IMR-90 (cell line): Measurements from ENCODE around the gene DAPK3. TPM values are rescaled to one million over a fixed set of nuclear protein-coding genes. Genes with fewer than 3 reads are reported as not detected.

Source experiments
- ATAC-seq: fragments of 200-7000 bp; cut with Tn5 transposase; 2 replicates; pipeline ENCODE4 v1.9.1; 2020; ENCODE audit warnings: low read depth, mild to moderate bottlenecking, moderate library complexity
- BruUV-seq: library from RNA; stranded (reverse); fragments of 400-500 nt; replicated peaks from 2 replicates; lab custom pipeline; 2021; lab: Mats Ljungman, UMichigan
- CTCF ChIA-PET: fragments of 300-600 bp; formaldehyde crosslinking; extraction: SDS; loops from one replicate; lab custom pipeline; 2021; ENCODE audit warnings: antibody characterized with exemption; lab: Yijun Ruan, JAX
- POLR2A ChIA-PET: fragments of 300-600 bp; sonication (Branson Sonifier 250); formaldehyde crosslinking; loops from one replicate; lab custom pipeline; 2022; ENCODE audit warnings: antibody characterized with exemption; ENCODE audit not compliant: unreplicated experiment; lab: Charles Lee
- DNase-seq: peaks from one replicate; pipeline ENCODE4 v3.0.0; 2013
- H2AFZ ChIP-seq: replicated peaks from 2 replicates; pipeline ENCODE3; 2013; ENCODE audit warnings: low read length, mild to moderate bottlenecking; ENCODE audit not compliant: poor library complexity
- H2AK5ac ChIP-seq: 2 replicates; pipeline ENCODE4 v1.6.1; 2013; ENCODE audit warnings: low read depth, low read length, inconsistent platforms
- H2AK9ac ChIP-seq: replicated peaks from 2 replicates; pipeline ENCODE3; 2013; ENCODE audit warnings: mild to moderate bottlenecking, low read depth, low read length, moderate library complexity; ENCODE audit not compliant: poor library complexity
- H2BK120ac ChIP-seq: 2 replicates; pipeline ENCODE4 v1.6.1; 2013; ENCODE audit warnings: low read depth, low read length, inconsistent platforms
- H2BK15ac ChIP-seq: 3 replicates; pipeline ENCODE4 v1.6.1; 2013; ENCODE audit warnings: low read depth, low read length, inconsistent platforms
- H2BK20ac ChIP-seq: 2 replicates; pipeline ENCODE4 v1.6.1; 2013; ENCODE audit warnings: low read depth, mild to moderate bottlenecking, inconsistent platforms, low read length, moderate library complexity
- H2BK5ac ChIP-seq: 2 replicates; pipeline ENCODE4 v1.6.1; 2013; ENCODE audit warnings: mild to moderate bottlenecking, low read depth, low read length, inconsistent platforms; ENCODE audit not compliant: poor library complexity, severe bottlenecking
- H3K14ac ChIP-seq: replicated peaks from 2 replicates; pipeline ENCODE4 v1.6.1; 2013; ENCODE audit warnings: low read depth, low read length, inconsistent platforms
- H3K18ac ChIP-seq: 2 replicates; pipeline ENCODE4 v1.6.1; 2013; ENCODE audit warnings: low read depth, low read length, control low read depth
- H3K23ac ChIP-seq: 2 replicates; pipeline ENCODE4 v1.6.1; 2013; ENCODE audit warnings: low read depth, low read length, inconsistent platforms
- H3K27ac ChIP-seq: 2 replicates; pipeline ENCODE4 v1.5.1; 2013; ENCODE audit warnings: mild to moderate bottlenecking, control low read depth, low read length; ENCODE audit not compliant: insufficient read depth
- H3K27me3 ChIP-seq: 2 replicates; pipeline ENCODE4 v1.6.1; 2013; ENCODE audit warnings: low read length; ENCODE audit not compliant: control insufficient read depth, insufficient read depth
- H3K36me3 ChIP-seq: 2 replicates; pipeline ENCODE4 v1.6.1; 2013; ENCODE audit warnings: low read length, mixed read lengths; ENCODE audit not compliant: control insufficient read depth, insufficient read depth
- H3K4ac ChIP-seq: 2 replicates; pipeline ENCODE4 v1.6.1; 2013; ENCODE audit warnings: low read depth, low read length, inconsistent platforms
- H3K4me1 ChIP-seq: 2 replicates; pipeline ENCODE4 v1.6.1; 2013; ENCODE audit warnings: low read length, mixed read lengths; ENCODE audit not compliant: control insufficient read depth, insufficient read depth
- H3K4me2 ChIP-seq: 2 replicates; pipeline ENCODE4 v1.6.1; 2013; ENCODE audit warnings: low read depth, mild to moderate bottlenecking, control low read depth, low read length, moderate library complexity
- H3K4me3 ChIP-seq: 2 replicates; pipeline ENCODE4 v1.5.1; 2013; ENCODE audit warnings: low read depth, mild to moderate bottlenecking, control low read depth, low read length, moderate library complexity; ENCODE audit not compliant: insufficient read depth
- H3K56ac ChIP-seq: 2 replicates; pipeline ENCODE4 v1.6.1; 2013; ENCODE audit warnings: low read length, inconsistent platforms; ENCODE audit not compliant: insufficient read depth; ENCODE audit errors: extremely low read depth
- H3K79me1 ChIP-seq, 2 experiments: 2 replicates each; pipeline ENCODE4 v1.6.1; 2013; ENCODE audit warnings: low read length in 2 of 2, inconsistent platforms in 1 of 2, low read depth in 1 of 2
- H3K9ac ChIP-seq: 2 replicates; pipeline ENCODE4 v1.6.1; 2013; ENCODE audit warnings: low read depth, low read length, control low read depth
- H3K9me1 ChIP-seq: 2 replicates; pipeline ENCODE4 v1.6.1; 2013; ENCODE audit warnings: low read length, inconsistent platforms; ENCODE audit not compliant: insufficient read depth
- H3K9me3 ChIP-seq: 2 replicates; pipeline ENCODE4 v1.6.1; 2013; ENCODE audit warnings: low read length; ENCODE audit not compliant: control insufficient read depth, insufficient read depth
- H4K20me1 ChIP-seq: 2 replicates; pipeline ENCODE4 v1.6.1; 2013; ENCODE audit warnings: low read length, inconsistent platforms; ENCODE audit not compliant: insufficient read depth
- H4K5ac ChIP-seq: 2 replicates; pipeline ENCODE4 v1.6.1; 2013; ENCODE audit warnings: mild to moderate bottlenecking, low read depth, low read length, control low read depth
- H4K8ac ChIP-seq, 2 experiments: 2 replicates each; pipeline ENCODE4 v1.6.1; 2013; ENCODE audit warnings: low read depth in 2 of 2, low read length in 2 of 2, control low read depth in 1 of 2, inconsistent platforms in 1 of 2
- H4K91ac ChIP-seq: 2 replicates; pipeline ENCODE4 v1.6.1; 2013; ENCODE audit warnings: low read depth, low read length, inconsistent platforms; ENCODE audit not compliant: insufficient read depth
- CEBPB ChIP-seq: IDR thresholded peaks from 2 replicates; pipeline ENCODE4 v1.6.1; 2012; ENCODE audit warnings: low read depth, low read length, improper control_type of control experiment
- CHD1 ChIP-seq: IDR thresholded peaks from 2 replicates; pipeline ENCODE4 v1.6.1; 2012; ENCODE audit warnings: low read depth, low read length, improper control_type of control experiment
- FOS ChIP-seq: fragments of 150-350 bp; IDR thresholded peaks from 2 replicates; pipeline ENCODE4 v1.6.1; 2016; ENCODE audit warnings: low read depth, low read length
- WGBS, 2 experiments: methylation state at CpG; one replicate each; pipeline versions ENCODE4 v1.1.5 to v1.1.7; 2013; ENCODE audit warnings: missing lambda C conversion rate in 2 of 2; ENCODE audit not compliant: insufficient read length in 1 of 2; ENCODE audit errors: extremely low coverage in 2 of 2; 5-methylcytosine and 5-hydroxymethylcytosine counted together
- dilution Hi-C: fragments of 300-500 bp; cut with HindIII; formaldehyde crosslinking; loops from one replicate; pipeline ENCODE4 v1.14.3; 2018; ENCODE audit warnings: low sequenced_read_pairs; ENCODE audit not compliant: unreplicated experiment
- in situ Hi-C: fragments of 300-500 bp; cut with MboI; formaldehyde crosslinking; loops from 3 replicates; pipeline ENCODE4 v1.14.3; 2019; ENCODE audit warnings: low sequenced_read_pairs, inconsistent platforms, mixed read lengths
- intact Hi-C: fragments of 100-400 bp; cut with micrococcal nuclease; formaldehyde crosslinking; loops from 2 replicates; pipeline ENCODE4 v1.10.0; 2022
- polyA plus RNA-seq, 3 experiments: library from polyadenylated mRNA; depleted of rRNA; stranded (reverse); fragments of >200 nt; gene quantifications; 2 replicates each; pipeline ENCODE4 v1.2.3, GENCODE V29; 2012; ENCODE audit warnings: low replicate concordance in 1 of 3
- total RNA-seq: library from RNA; depleted of rRNA; stranded (reverse); fragments of >200 nt; gene quantifications from 2 replicates; pipeline ENCODE4 v1.2.3, GENCODE V29; 2012
- TF ChIP-seq, protein P1 (sequence below): fragments of 150-350 bp; IDR thresholded peaks from 2 replicates; pipeline ENCODE4 v1.6.1; 2016; ENCODE audit warnings: low read depth, mild to moderate bottlenecking, low read length, moderate library complexity, borderline replicate concordance
- TF ChIP-seq, protein P2 (sequence below): fragments of 150-350 bp; IDR thresholded peaks from 2 replicates; pipeline ENCODE4 v1.6.1; 2017; ENCODE audit warnings: mild to moderate bottlenecking, antibody characterized with exemption, low read length, low read depth

Gene DAPK3
- total and polyA plus RNA-seq, 2 of the 4 experiments (the other 2 are of a cell fraction), result 145 to 188 TPM

DNA sequence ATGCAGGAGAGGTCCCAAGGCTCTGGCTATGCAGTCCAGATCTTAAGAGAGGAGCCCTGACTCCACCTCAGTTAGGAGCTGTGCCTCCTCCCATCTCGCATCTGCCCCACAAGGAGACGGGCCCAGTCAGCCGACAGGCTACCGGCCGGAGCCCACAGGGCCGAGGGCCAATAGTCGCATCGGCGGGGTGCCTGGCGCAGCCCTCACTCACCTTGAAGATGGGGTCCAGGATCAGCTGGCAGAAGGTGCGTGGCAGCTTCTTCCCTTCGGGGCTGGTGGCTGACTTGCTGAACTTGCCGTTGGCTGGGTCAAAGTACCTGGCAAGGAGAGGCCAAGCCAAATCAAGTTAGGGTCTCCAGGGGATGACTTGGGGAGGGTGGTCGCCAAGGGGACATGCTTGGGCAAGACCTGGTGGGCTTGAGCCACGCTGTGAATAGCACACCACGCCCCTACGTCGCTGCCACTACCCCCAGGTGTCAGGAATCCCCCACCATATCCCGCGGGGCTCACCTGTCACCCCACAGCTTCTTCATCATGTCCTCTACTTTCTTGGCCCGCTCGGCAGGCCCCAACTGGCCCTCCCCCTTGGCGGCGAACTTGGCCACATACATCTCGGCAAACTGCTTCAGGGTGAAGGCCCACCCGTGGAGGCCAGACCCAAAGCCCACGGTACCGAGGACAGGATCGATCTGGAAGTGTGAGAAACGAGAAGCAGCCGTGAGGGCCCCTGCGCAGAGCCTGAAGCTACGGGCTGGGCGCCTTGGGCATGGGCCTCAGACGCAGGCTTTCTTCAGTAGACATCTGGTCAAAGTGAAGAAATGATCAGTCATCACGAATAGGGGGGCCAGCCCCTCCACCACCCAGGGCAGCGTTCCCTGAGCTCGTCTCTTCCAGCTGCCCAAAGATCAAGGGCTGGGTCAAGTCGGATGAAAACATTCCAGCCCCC is 11.1 kb upstream of the DAPK3 start:
- peaks cover 71% of the 10 kb centered on the region for H3K36me3 ChIP-seq
- H2BK15ac ChIP-seq, result no peak overlapping the region
- H3K9me1 ChIP-seq, result peaks cover 14% of the 10 kb centered on the region; the same call in 1 of the 2 replicates
- intact Hi-C loops, result no loop called here
- BruUV-seq, result no TSS peak
- no peak overlapping the region for H3K4me2 ChIP-seq
- in situ Hi-C loops, result no loop called here
- H3K4ac ChIP-seq, result no peak overlapping the region
- peak overlapping the region; percentile 19 for H2AFZ ChIP-seq
- H3K9me3 ChIP-seq, result no peaks in the 10 kb centered on the region
- dilution Hi-C loops, result no loop called here
- WGBS, 2 experiments, result 86% methylated on average over 24 of the region's 39 CpGs; no CpG with 5 or more reads in 1 of the 2 experiments
- no peak overlapping the region for H2BK20ac ChIP-seq
- H2BK120ac ChIP-seq, result no peak overlapping the region
- H3K79me1 ChIP-seq, result peaks cover 9 to 80% of the 10 kb centered on the region in 2 experiments
- no peak overlapping the region for H3K56ac ChIP-seq
- TF ChIP-seq CEBPB, result no peak
- no peak for TF ChIP-seq CHD1
- no peak for TF ChIP-seq FOS
- TF ChIP-seq, protein P1, sequence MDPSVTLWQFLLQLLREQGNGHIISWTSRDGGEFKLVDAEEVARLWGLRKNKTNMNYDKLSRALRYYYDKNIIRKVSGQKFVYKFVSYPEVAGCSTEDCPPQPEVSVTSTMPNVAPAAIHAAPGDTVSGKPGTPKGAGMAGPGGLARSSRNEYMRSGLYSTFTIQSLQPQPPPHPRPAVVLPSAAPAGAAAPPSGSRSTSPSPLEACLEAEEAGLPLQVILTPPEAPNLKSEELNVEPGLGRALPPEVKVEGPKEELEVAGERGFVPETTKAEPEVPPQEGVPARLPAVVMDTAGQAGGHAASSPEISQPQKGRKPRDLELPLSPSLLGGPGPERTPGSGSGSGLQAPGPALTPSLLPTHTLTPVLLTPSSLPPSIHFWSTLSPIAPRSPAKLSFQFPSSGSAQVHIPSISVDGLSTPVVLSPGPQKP, result no peak
- TF ChIP-seq, protein P2, sequence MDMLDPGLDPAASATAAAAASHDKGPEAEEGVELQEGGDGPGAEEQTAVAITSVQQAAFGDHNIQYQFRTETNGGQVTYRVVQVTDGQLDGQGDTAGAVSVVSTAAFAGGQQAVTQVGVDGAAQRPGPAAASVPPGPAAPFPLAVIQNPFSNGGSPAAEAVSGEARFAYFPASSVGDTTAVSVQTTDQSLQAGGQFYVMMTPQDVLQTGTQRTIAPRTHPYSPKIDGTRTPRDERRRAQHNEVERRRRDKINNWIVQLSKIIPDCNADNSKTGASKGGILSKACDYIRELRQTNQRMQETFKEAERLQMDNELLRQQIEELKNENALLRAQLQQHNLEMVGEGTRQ, result no peak
- ChIA-PET POLR2A (no interaction called here), CTCF (no interaction called here)
- H2BK5ac ChIP-seq, result no peak overlapping the region
- H3K4me1 ChIP-seq, result peaks cover 13% of the 10 kb centered on the region
- DNase-seq, result no peak
- no peak overlapping the region for H3K9ac ChIP-seq
- peaks cover 82% of the 10 kb centered on the region for H4K20me1 ChIP-seq
- no peak overlapping the region for H4K91ac ChIP-seq
- H4K8ac ChIP-seq, result no peak overlapping the region
- no peaks in the 10 kb centered on the region for H3K27me3 ChIP-seq
- no peak overlapping the region for H3K23ac ChIP-seq
- H4K5ac ChIP-seq, result no peak overlapping the region
- no peak overlapping the region for H3K18ac ChIP-seq
- no peak overlapping the region for H2AK5ac ChIP-seq
- H3K4me3 ChIP-seq, result no peak overlapping the region
- H3K14ac ChIP-seq, result no peak overlapping the region
- ATAC-seq, result no peak
- no peak overlapping the region; the same call in 1 of the 2 replicates for H3K27ac ChIP-seq
- peak overlapping the region; percentile 5 for H2AK9ac ChIP-seq
